Middle frontal gyrus (tissue), 1 donor: Measurements from ENCODE around the gene TNFRSF8.

Source experiments
- DNase-seq: peaks from one replicate; pipeline ENCODE4 v3.0.0-alpha.2; 2015; ENCODE audit warnings: low spot score; ENCODE audit errors: extremely low spot score

The TNFRSF8 gene

GRCh38 chr1:12172042-12172851 is 109.1 kb downstream of the TNFRSF8 start:
- no peak for DNase-seq

- DNase-seq = no peak
These were observed 110.0 kb downstream of the TNFRSF8 start for GRCh38 chr1:12173041-12173509.

GRCh38 chr1:12173631-12174121 is 110.6 kb downstream of the TNFRSF8 start:
- no peak for DNase-seq

GRCh38 chr1:12174924-12175810 is 112.1 kb downstream of the TNFRSF8 start:
- DNase-seq = no peak

- no peak for DNase-seq
These were observed 113.4 kb downstream of the TNFRSF8 start for GRCh38 chr1:12176298-12177118.

- no peak for DNase-seq
These were observed 114.3 kb downstream of the TNFRSF8 start for GRCh38 chr1:12177156-12177998.

- DNase-seq = no peak
These were observed 114.9 kb downstream of the TNFRSF8 start for GRCh38 chr1:12177999-12178441.

GRCh38 chr1:12178511-12178910 is 115.4 kb downstream of the TNFRSF8 start:
- DNase-seq = no peak

- DNase-seq = no peak
These were observed 116.0 kb downstream of the TNFRSF8 start for GRCh38 chr1:12179111-12179519.

- no peak for DNase-seq
These were observed 116.6 kb downstream of the TNFRSF8 start for GRCh38 chr1:12179676-12180075.

GRCh38 chr1:12180315-12180714 is 117.2 kb downstream of the TNFRSF8 start:
- no peak for DNase-seq

- no peak for DNase-seq
These were observed 117.8 kb downstream of the TNFRSF8 start for GRCh38 chr1:12180903-12181302.

GRCh38 chr1:12181568-12181967 is 118.5 kb downstream of the TNFRSF8 start:
- DNase-seq = no peak

GRCh38 chr1:12182410-12182984 is 119.4 kb downstream of the TNFRSF8 start:
- no peak for DNase-seq

- no peak for DNase-seq
These were observed 120.1 kb downstream of the TNFRSF8 start for GRCh38 chr1:12183095-12183794.

- DNase-seq = no peak
These were observed 121.0 kb downstream of the TNFRSF8 start for GRCh38 chr1:12184008-12184681.

- no peak for DNase-seq
These were observed 122.2 kb downstream of the TNFRSF8 start for GRCh38 chr1:12185036-12185917.
